H9 (cell line): ENCODE data around the gene MYL3. TPM values are rescaled to one million over a fixed set of nuclear protein-coding genes. Genes with fewer than 3 reads are reported as not detected.

Source experiments
- DNase-seq: peaks from one replicate; pipeline ENCODE4 v3.0.0-alpha.2; 2017
- H2AFZ ChIP-seq: one replicate; pipeline ENCODE4 v1.6.1; 2013; ENCODE audit warnings: mild to moderate bottlenecking, low read length, control low read depth, moderate library complexity
- H2AK5ac ChIP-seq: 2 replicates; pipeline ENCODE4 v1.6.1; 2013; ENCODE audit warnings: low read length, control low read depth, mixed read lengths; ENCODE audit not compliant: insufficient read length
- H2BK120ac ChIP-seq: one replicate; pipeline ENCODE4 v1.6.1; 2013; ENCODE audit warnings: low read depth, mild to moderate bottlenecking, low read length, control low read depth, inconsistent platforms; ENCODE audit not compliant: poor library complexity, severe bottlenecking
- H2BK12ac ChIP-seq: 2 replicates; pipeline ENCODE4 v1.6.1; 2013; ENCODE audit warnings: low read length, control low read depth, mixed read lengths, low read depth; ENCODE audit not compliant: insufficient read length
- H2BK15ac ChIP-seq: 2 replicates; pipeline ENCODE4 v1.6.1; 2013; ENCODE audit warnings: low read depth, low read length, control low read depth
- H2BK20ac ChIP-seq: one replicate; pipeline ENCODE4 v1.6.1; 2013; ENCODE audit warnings: low read depth, mild to moderate bottlenecking, low read length, control low read depth, inconsistent platforms; ENCODE audit not compliant: poor library complexity, severe bottlenecking
- H2BK5ac ChIP-seq: 2 replicates; pipeline ENCODE4 v1.6.1; 2013; ENCODE audit warnings: low read length, control low read depth, mixed read lengths; ENCODE audit not compliant: insufficient read length
- H3K14ac ChIP-seq: 2 replicates; pipeline ENCODE4 v1.6.1; 2013; ENCODE audit warnings: low read length, control low read depth; ENCODE audit not compliant: insufficient read depth
- H3K18ac ChIP-seq: 2 replicates; pipeline ENCODE4 v1.6.1; 2013; ENCODE audit warnings: low read depth, mild to moderate bottlenecking, mixed read lengths, low read length, control low read depth; ENCODE audit not compliant: insufficient read length
- H3K23ac ChIP-seq: 2 replicates; pipeline ENCODE4 v1.6.1; 2013; ENCODE audit warnings: low read length, control low read depth, mixed read lengths, low read depth; ENCODE audit not compliant: insufficient read length
- H3K23me2 ChIP-seq: 2 replicates; pipeline ENCODE4 v1.6.1; 2013; ENCODE audit warnings: low read depth, mild to moderate bottlenecking, mixed read lengths, low read length, control low read depth; ENCODE audit not compliant: insufficient read length, poor library complexity, severe bottlenecking
- H3K27ac ChIP-seq: 2 replicates; pipeline ENCODE4 v1.5.1; 2013; ENCODE audit warnings: low read length, control low read depth, mixed read lengths, low read depth; ENCODE audit not compliant: insufficient read length
- H3K27me3 ChIP-seq: 2 replicates; pipeline ENCODE4 v1.6.1; 2013; ENCODE audit warnings: low read length, control low read depth, inconsistent platforms; ENCODE audit not compliant: insufficient read depth
- H3K4ac ChIP-seq: 2 replicates; pipeline ENCODE4 v1.6.1; 2013; ENCODE audit warnings: low read depth, mild to moderate bottlenecking, control low read depth, inconsistent platforms, low read length, moderate library complexity
- H3K4me1 ChIP-seq: 2 replicates; pipeline ENCODE4 v1.6.1; 2013; ENCODE audit warnings: low read length, control low read depth, inconsistent platforms; ENCODE audit not compliant: insufficient read depth
- H3K4me2 ChIP-seq: 2 replicates; pipeline ENCODE4 v1.6.1; 2013; ENCODE audit warnings: low read length, control low read depth, mixed read lengths; ENCODE audit not compliant: insufficient read length, insufficient read depth
- H3K56ac ChIP-seq: 2 replicates; pipeline ENCODE4 v1.6.1; 2013; ENCODE audit warnings: low read depth, mild to moderate bottlenecking, mixed read lengths, low read length, control low read depth; ENCODE audit not compliant: insufficient read length
- H3K79me1 ChIP-seq: 2 replicates; pipeline ENCODE4 v1.6.1; 2013; ENCODE audit warnings: low read depth, mild to moderate bottlenecking, moderate library complexity, low read length, control low read depth, inconsistent platforms; ENCODE audit not compliant: insufficient read depth, poor library complexity, severe bottlenecking
- H3K79me2 ChIP-seq: 2 replicates; pipeline ENCODE4 v1.6.1; 2013; ENCODE audit warnings: low read length, control low read depth, inconsistent platforms; ENCODE audit not compliant: insufficient read depth
- H3K9ac ChIP-seq: 2 replicates; pipeline ENCODE4 v1.6.1; 2013; ENCODE audit warnings: low read length, control low read depth, mixed read lengths; ENCODE audit not compliant: insufficient read length; ENCODE audit errors: extremely low read depth
- H3K9me3 ChIP-seq: one replicate; pipeline ENCODE4 v1.6.1; 2013; ENCODE audit warnings: low read depth, low read length, inconsistent platforms; ENCODE audit not compliant: control insufficient read depth
- H3T11ph ChIP-seq: one replicate; pipeline ENCODE4 v1.6.1; 2013; ENCODE audit warnings: mild to moderate bottlenecking, low read length, control low read depth, inconsistent platforms
- H4K20me1 ChIP-seq: one replicate; pipeline ENCODE4 v1.6.1; 2013; ENCODE audit not compliant: control insufficient read depth, insufficient read length, insufficient read depth
- H4K5ac ChIP-seq: 2 replicates; pipeline ENCODE4 v1.6.1; 2013; ENCODE audit warnings: low read depth, mild to moderate bottlenecking, mixed read lengths, low read length, control low read depth; ENCODE audit not compliant: insufficient read length
- H4K8ac ChIP-seq: replicated peaks from 2 replicates; pipeline ENCODE4 v1.6.1; 2013; ENCODE audit warnings: low read length, control low read depth, mixed read lengths, low read depth; ENCODE audit not compliant: insufficient read length
- H4K91ac ChIP-seq: 2 replicates; pipeline ENCODE4 v1.6.1; 2013; ENCODE audit warnings: low read depth, mild to moderate bottlenecking, moderate library complexity, mixed read lengths, low read length, control low read depth; ENCODE audit not compliant: insufficient read length
- H3K27ac Mint-ChIP-seq, 3 experiments: 2 replicates in 2 of 3; 3 replicates in 1 of 3; pipeline ENCODE4 v1.8.0; 2020 to 2021; ENCODE audit warnings: mixed read lengths in 3 of 3, mild to moderate bottlenecking in 1 of 3, moderate library complexity in 1 of 3
- H3K27me3 Mint-ChIP-seq: 2 replicates; pipeline ENCODE4 v1.8.0; 2021; ENCODE audit warnings: low read depth, mild to moderate bottlenecking, moderate library complexity, mixed read lengths
- H3K36me3 Mint-ChIP-seq, 3 experiments: 2 replicates in 2 of 3; 3 replicates in 1 of 3; pipeline ENCODE4 v1.8.0; 2020 to 2021; ENCODE audit warnings: low read depth in 3 of 3, mixed read lengths in 3 of 3; ENCODE audit not compliant: insufficient read depth in 1 of 3
- H3K4me1 Mint-ChIP-seq, 2 experiments: 2 replicates each; pipeline ENCODE4 v1.8.0; 2020; ENCODE audit warnings: mixed read lengths in 2 of 2
- H3K4me3 Mint-ChIP-seq, 2 experiments: 2 replicates in 1 of 2; 3 replicates in 1 of 2; pipeline ENCODE4 v1.8.0; 2020 to 2021; ENCODE audit warnings: mild to moderate bottlenecking in 2 of 2, mixed read lengths in 2 of 2, moderate library complexity in 1 of 2
- H3K9me3 Mint-ChIP-seq, 2 experiments: 2 replicates in 1 of 2; 3 replicates in 1 of 2; pipeline ENCODE4 v1.8.0; 2020; ENCODE audit warnings: mild to moderate bottlenecking in 2 of 2, mixed read lengths in 2 of 2, moderate library complexity in 1 of 2
- CTCF ChIP-seq: fragments of 200-600 bp; sonication (generic); conservative IDR thresholded peaks from 3 replicates; pipeline ENCODE4 v1.8.0; 2021; ENCODE audit warnings: antibody characterized with exemption, mild to moderate bottlenecking
- WGBS: extraction: QIAGEN DNeasy Blood & Tissue Kit; methylation state at CpG from one replicate; pipeline ENCODE4 v1.1.7; 2013; ENCODE audit warnings: missing lambda C conversion rate, low lambda C conversion rate, mixed read lengths; ENCODE audit not compliant: insufficient read length; ENCODE audit errors: extremely low coverage; 5-methylcytosine and 5-hydroxymethylcytosine counted together
- total RNA-seq: library from RNA; stranded (reverse); gene quantifications from 2 replicates; pipeline ENCODE4 v1.2.1, GENCODE V29; 2021

MYL3 gene
- total RNA-seq, 1 experiment from 2014 or later, result 0.24 TPM

GRCh38 chr3:46881596-46882376 lies 18.5 kb upstream of the MYL3 start:
- H3K9ac ChIP-seq, result no peak overlapping the region

More at GRCh38 chr3:46881596-46882376, 18.5 kb upstream of the MYL3 start:
- Histone ChIP-seq H2BK12ac (no peak overlapping the region), H3K27ac (no peak overlapping the region), H3K14ac (no peak overlapping the region), H4K91ac (no peak overlapping the region), H3K79me2 (no peaks in the 10 kb centered on the region), H3K27me3 (peaks cover 61% of the 10 kb centered on the region), H3K4me1 (no peaks in the 10 kb centered on the region), H3T11ph (no peak overlapping the region), H4K8ac (no peak overlapping the region), H3K23ac (no peak overlapping the region), H3K18ac (no peak overlapping the region), H3K4ac (no peak overlapping the region), H3K79me1 (no peaks in the 10 kb centered on the region), H2AK5ac (no peak overlapping the region), H2BK120ac (no peak overlapping the region), H3K9me3 (no peaks in the 10 kb centered on the region), H4K5ac (no peak overlapping the region), H4K20me1 (no peaks in the 10 kb centered on the region), H2BK5ac (no peak overlapping the region), H2BK20ac (no peak overlapping the region), H3K4me2 (peak overlapping the region; percentile 68), H3K56ac (no peak overlapping the region), H2AFZ (no peak overlapping the region), H3K23me2 (peaks cover 5% of the 10 kb centered on the region), H2BK15ac (no peak overlapping the region)
- Mint-ChIP-seq H3K27ac (no peak overlapping the region), H3K36me3 (no peaks in the 10 kb centered on the region), H3K9me3 (no peaks in the 10 kb centered on the region; a peak in 1 of 5 replicates), H3K4me3 (peak overlapping the region; percentile 66 to 89), H3K27me3 (peaks cover 94% of the 10 kb centered on the region), H3K4me1 (peaks cover 14 to 34% of the 10 kb centered on the region in 2 experiments)
- DNase-seq, result no peak
- no peak for TF ChIP-seq CTCF
- no CpG with 5 or more reads among the region's 83 CpGs for WGBS
